GM12878 (cell line): ENCODE measurements around the gene TBC1D5. TPM values are rescaled to one million over a fixed set of nuclear protein-coding genes. Genes with fewer than 3 reads are reported as not detected.

Experiments used
- ATAC-seq: fragments of 200-7000 bp; cut with Tn5 transposase; 3 replicates; pipeline ENCODE4 v1.9.1; 2020; ENCODE audit warnings: mild to moderate bottlenecking, moderate library complexity
- BruUV-seq: library from RNA; stranded (reverse); fragments of 400-500 nt; replicated peaks from 2 replicates; lab custom pipeline; 2021; lab: Mats Ljungman, UMichigan
- CTCF ChIA-PET: fragments of 300-600 bp; sonication (Branson Sonifier 250); formaldehyde crosslinking; extraction: SDS; loops from one replicate; lab custom pipeline; 2021; ENCODE audit warnings: inconsistent platforms; lab: Yijun Ruan, JAX
- POLR2A ChIA-PET: fragments of 350-600 bp; formaldehyde crosslinking; extraction: SDS; loops from one replicate; lab custom pipeline; 2021; ENCODE audit warnings: inconsistent platforms; lab: Charles Lee
- RAD21 ChIA-PET: fragments of 300-600 bp; sonication (Branson Sonifier 250); formaldehyde crosslinking; loops from one replicate; lab custom pipeline; 2023; ENCODE audit warnings: antibody characterized with exemption; ENCODE audit not compliant: unreplicated experiment; lab: Charles Lee
- SMC1A ChIA-PET: fragments of 300-600 bp; sonication (Branson Sonifier 250); formaldehyde crosslinking; loops from one replicate; lab custom pipeline; 2023; ENCODE audit not compliant: unreplicated experiment, uncharacterized antibody; lab: Charles Lee
- DNase-seq: peaks from one replicate; pipeline ENCODE4 v3.0.0-alpha.2; 2011; ENCODE audit warnings: low read depth, low spot score
- FAIRE-seq: peaks from 3 replicates; lab custom pipeline; 2011; peaks lifted over from hg19 to GRCh38; lab: Jason Lieb, UNC
- H2AFZ ChIP-seq: 2 replicates; pipeline ENCODE4 v1.6.0; 2011; ENCODE audit warnings: low read depth, low read length, control low read depth; ENCODE audit not compliant: control insufficient read depth
- H3K27ac ChIP-seq: 2 replicates; pipeline ENCODE4 v1.5.1; 2011; ENCODE audit warnings: control low read depth; ENCODE audit not compliant: control insufficient read depth, insufficient read depth
- H3K27me3 ChIP-seq, 2 experiments: replicated peaks in 1 of 2; 2 replicates each; pipeline versions ENCODE4 v1.6.0 to v1.6.1; 2011; ENCODE audit warnings: low read length in 1 of 2; ENCODE audit not compliant: control insufficient read depth in 2 of 2, insufficient read depth in 2 of 2
- H3K36me3 ChIP-seq, 2 experiments: 2 replicates each; pipeline ENCODE4 v1.5.1; 2011; ENCODE audit warnings: low read length in 1 of 2; ENCODE audit not compliant: control insufficient read depth in 2 of 2, insufficient read depth in 2 of 2
- H3K4me1 ChIP-seq: 2 replicates; pipeline ENCODE4 v1.6.1; 2011; ENCODE audit warnings: mild to moderate bottlenecking, low read length, moderate library complexity, mixed read lengths; ENCODE audit not compliant: control insufficient read depth, insufficient read depth
- H3K4me2 ChIP-seq: 2 replicates; pipeline ENCODE4 v1.6.0; 2011; ENCODE audit warnings: control low read depth; ENCODE audit not compliant: control insufficient read depth, insufficient read depth
- H3K4me3 ChIP-seq: fragments of 200-600 bp; sonication (generic); 2 replicates; pipeline ENCODE4 v1.5.1; 2016
- H3K79me2 ChIP-seq: 2 replicates; pipeline ENCODE4 v1.6.0; 2011; ENCODE audit warnings: low read length; ENCODE audit not compliant: control insufficient read depth, insufficient read depth
- H3K9ac ChIP-seq: 2 replicates; pipeline ENCODE4 v1.8.0; 2011; ENCODE audit warnings: low read length, control low read depth, mixed read lengths; ENCODE audit not compliant: control insufficient read depth, insufficient read depth
- H3K9me3 ChIP-seq: replicated peaks from 3 replicates; pipeline ENCODE4 v1.5.1; 2011; ENCODE audit warnings: mild to moderate bottlenecking, low read length; ENCODE audit not compliant: control insufficient read depth, insufficient read depth
- H4K20me1 ChIP-seq: 2 replicates; pipeline ENCODE4 v1.6.0; 2011; ENCODE audit not compliant: control insufficient read depth, insufficient read depth
- CEBPB ChIP-seq, 2 experiments: fragments of 150-350 bp in 1 of 2; IDR thresholded peaks; 2 replicates each; pipeline ENCODE4 v1.6.1; 2012 to 2014; ENCODE audit warnings: low read depth in 2 of 2, low read length in 2 of 2, borderline replicate concordance in 1 of 2, inconsistent platforms in 1 of 2
- CREM ChIP-seq: IDR thresholded peaks from 2 replicates; pipeline ENCODE4 v1.6.1; 2014; ENCODE audit warnings: antibody characterized with exemption, low read depth
- E4F1 ChIP-seq: fragments of 450-650 bp; IDR thresholded peaks from 2 replicates; pipeline ENCODE4 v1.6.1; 2018; ENCODE audit warnings: borderline replicate concordance, mild to moderate bottlenecking; ENCODE audit not compliant: partially characterized antibody
- EGR1 ChIP-seq, 2 experiments: IDR thresholded peaks; 1 replicate in 1 of 2; 2 replicates in 1 of 2; pipeline ENCODE4 v1.6.1; 2011 to 2012; ENCODE audit warnings: low read depth in 2 of 2, low read length in 2 of 2, borderline replicate concordance in 1 of 2, mild to moderate bottlenecking in 1 of 2, moderate library complexity in 1 of 2
- HDAC6 ChIP-seq: fragments of 200-600 bp; sonication (generic); IDR thresholded peaks from one replicate; pipeline ENCODE4 v1.8.0; 2017; ENCODE audit warnings: antibody characterized with exemption; ENCODE audit not compliant: unreplicated experiment
- NFIC ChIP-seq: IDR thresholded peaks from 2 replicates; pipeline ENCODE4 v1.6.1; 2012; ENCODE audit warnings: low read depth, mild to moderate bottlenecking, inconsistent platforms, low read length, moderate library complexity
- NFYB ChIP-seq: IDR thresholded peaks from 2 replicates; pipeline ENCODE4 v1.6.1; 2011; ENCODE audit warnings: low read depth, mild to moderate bottlenecking, low read length, improper control_type of control experiment, moderate library complexity; ENCODE audit not compliant: insufficient read depth
- PKNOX1 ChIP-seq: fragments of 450-650 bp; IDR thresholded peaks from 2 replicates; pipeline ENCODE4 v1.6.1; 2016; ENCODE audit warnings: mild to moderate bottlenecking
- SUPT20H ChIP-seq: IDR thresholded peaks from 2 replicates; pipeline ENCODE4 v1.6.1; 2011; ENCODE audit warnings: low read depth, mild to moderate bottlenecking, low read length, moderate library complexity, borderline replicate concordance; ENCODE audit not compliant: control insufficient read depth
- TBL1XR1 ChIP-seq: IDR thresholded peaks from 2 replicates; pipeline ENCODE4 v1.6.1; 2012; ENCODE audit warnings: low read depth, low read length, improper control_type of control experiment
- USF2 ChIP-seq: IDR thresholded peaks from 2 replicates; pipeline ENCODE4 v1.6.1; 2011; ENCODE audit warnings: low read depth, low read length, improper control_type of control experiment, borderline replicate concordance
- ZNF274 ChIP-seq: IDR thresholded peaks from one replicate; pipeline ENCODE4 v1.8.0; 2011; ENCODE audit not compliant: insufficient read length, insufficient read depth
- in situ Hi-C: fragments of 300-500 bp; cut with MboI; formaldehyde crosslinking; loops from 9 replicates; pipeline ENCODE4 v1.14.3; 2018; ENCODE audit warnings: mixed read lengths
- intact Hi-C: fragments of 100-400 bp; cut with micrococcal nuclease; formaldehyde crosslinking; loops from one replicate; pipeline ENCODE4 v1.14.2; 2022; ENCODE audit not compliant: unreplicated experiment
- polyA plus RNA-seq, 11 experiments: library from polyadenylated mRNA; depleted of rRNA in 4 of 11; unstranded in 6 of 11; stranded (reverse) in 5 of 11; fragments of >200 nt; fragmentation: Nextera tagmentation in 4 of 11; fragmentation: Illumina TruSeq in 1 of 11; extraction: Ambion mirVana in 4 of 11; extraction: Trizol in 1 of 11; gene quantifications; 1 replicate in 1 of 11; 2 replicates in 10 of 11; pipeline versions ENCODE4 v1.2.1 to v1.2.3, GENCODE V29; 2011 to 2016; ENCODE audit warnings: inconsistent platforms in 2 of 11, missing spikeins in 2 of 11, low read depth in 1 of 11
- total RNA-seq, 4 experiments: library from RNA; depleted of rRNA in 3 of 4; stranded (reverse); fragments of >200 nt in 3 of 4; fragmentation: Illumina TruSeq in 1 of 4; extraction: Trizol in 1 of 4; gene quantifications; 2 replicates each; pipeline versions ENCODE4 v1.2.1 to v1.2.3, GENCODE V29; 2013 to 2021

TBC1D5 gene
- total and polyA plus RNA-seq, 10 of the 15 experiments (the other 5 are each of a cell fraction or from before 2014, with no cell fraction given) = 5.5 to 61.0 (median 43.8) TPM

GRCh38 chr3:17234382-17234781 lies 508.0 kb downstream of the TBC1D5 start:
- Histone ChIP-seq H3K9me3 (no peaks in the 10 kb centered on the region), H2AFZ (no peak overlapping the region), H3K4me2 (no peak overlapping the region), H4K20me1 (no peaks in the 10 kb centered on the region), H3K9ac (no peak overlapping the region), H3K4me3 (no peak overlapping the region), H3K27ac (no peak overlapping the region), H3K27me3 (no peaks in the 10 kb centered on the region), H3K4me1 (peaks cover 12% of the 10 kb centered on the region; the same call in 1 of the 2 replicates), H3K79me2 (no peaks in the 10 kb centered on the region), H3K36me3 (no peaks in the 10 kb centered on the region; a peak in 1 of 4 replicates)
- ChIA-PET RAD21 (interaction anchor here (0.7 to 4.1 kb wide), 8 partner anchors 19 to 636 kb away, joined by 3 to 33 read pairs (median 4); no protein-coding TSS in a partner anchor), POLR2A (no interaction called here), CTCF (interaction anchor here (0.6 to 11.2 kb wide), 11 partner anchors 9 to 966 kb away, joined by 3 to 114 read pairs (median 5); no protein-coding TSS in a partner anchor), SMC1A (interaction anchor here (0.7 to 5.5 kb wide), 11 partner anchors 9 to 939 kb away, joined by 3 to 77 read pairs (median 4); no protein-coding TSS in a partner anchor)
- intact Hi-C loops = loop anchor here (5.0 to 10.0 kb wide), 3 partner anchors 202 to 970 kb away; partner anchors contain the start of genes DPH3 and OXNAD1
- no peak for DNase-seq
- BruUV-seq = no TSS peak
- ATAC-seq = no peak
- no peak for FAIRE-seq
- TF ChIP-seq ZNF274 (no peak), HDAC6 (no peak), NFIC (no peak), CREM (no peak), USF2 (no peak), CEBPB (IDR thresholded peaks at IDR 0.05; ENCODE audit: borderline replicate concordance in 1 of 2, low read depth in 2 of 2, low read length in 2 of 2) (no peak), EGR1 (IDR thresholded peaks at IDR 0.05; ENCODE audit: borderline replicate concordance in 1 of 2, low read depth in 2 of 2, low read length in 2 of 2) (no peak), PKNOX1 (no peak), NFYB (no peak), E4F1 (no peak), SUPT20H (no peak), TBL1XR1 (no peak)
- in situ Hi-C loops = no loop called here
